KMS-11 (cell line): ENCODE measurements around the gene EEF1E1.

Experiments used
- H2AFZ ChIP-seq: fragments of 200-600 bp; sonication (generic); 2 replicates; pipeline ENCODE4 v1.6.1; 2016; ENCODE audit warnings: antibody characterized with exemption, mixed run types, low read depth
- H3K27ac ChIP-seq: fragments of 200-600 bp; sonication (generic); 2 replicates; pipeline ENCODE4 v1.6.1; 2016; ENCODE audit warnings: mild to moderate bottlenecking, mixed run types
- H3K27me3 ChIP-seq: fragments of 200-600 bp; sonication (generic); 2 replicates; pipeline ENCODE4 v1.6.1; 2017; ENCODE audit warnings: mild to moderate bottlenecking, low read depth, mixed run types, moderate library complexity; ENCODE audit not compliant: insufficient read depth
- H3K36me3 ChIP-seq: fragments of 200-600 bp; sonication (generic); 2 replicates; pipeline ENCODE4 v1.6.1; 2017; ENCODE audit warnings: mild to moderate bottlenecking, mixed run types; ENCODE audit not compliant: insufficient read depth
- H3K4me1 ChIP-seq: fragments of 200-600 bp; sonication (generic); 2 replicates; pipeline ENCODE4 v1.6.1; 2016; ENCODE audit warnings: mild to moderate bottlenecking, low read depth, mixed run types; ENCODE audit not compliant: poor library complexity, severe bottlenecking
- H3K4me2 ChIP-seq: fragments of 200-600 bp; sonication (generic); 2 replicates; pipeline ENCODE4 v1.7.0; 2016; ENCODE audit warnings: mild to moderate bottlenecking, mixed run types
- H3K4me3 ChIP-seq: fragments of 200-600 bp; sonication (generic); IDR thresholded peaks from 2 replicates; pipeline ENCODE4 v1.6.1; 2017; ENCODE audit warnings: low read depth, low read length, mixed read lengths; ENCODE audit not compliant: insufficient read depth
- H3K79me2 ChIP-seq: fragments of 200-600 bp; sonication (generic); 2 replicates; pipeline ENCODE4 v1.6.1; 2016; ENCODE audit warnings: low read depth, mixed run types; ENCODE audit not compliant: insufficient read depth
- H3K9ac ChIP-seq: fragments of 200-600 bp; sonication (generic); 2 replicates; pipeline ENCODE4 v1.6.1; 2016; ENCODE audit warnings: mild to moderate bottlenecking, mixed run types
- H4K20me1 ChIP-seq: fragments of 200-600 bp; sonication (generic); 2 replicates; pipeline ENCODE4 v1.6.1; 2016; ENCODE audit warnings: mild to moderate bottlenecking, mixed run types; ENCODE audit not compliant: insufficient read depth
- TF ChIP-seq, protein P1 (sequence below): fragments of 200-600 bp; sonication (generic); conservative IDR thresholded peaks from 2 replicates; pipeline ENCODE4 v1.6.1; 2017; ENCODE audit warnings: low read depth, mild to moderate bottlenecking, antibody characterized with exemption, low read length, moderate library complexity, mixed read lengths

Gene EEF1E1

DNA sequence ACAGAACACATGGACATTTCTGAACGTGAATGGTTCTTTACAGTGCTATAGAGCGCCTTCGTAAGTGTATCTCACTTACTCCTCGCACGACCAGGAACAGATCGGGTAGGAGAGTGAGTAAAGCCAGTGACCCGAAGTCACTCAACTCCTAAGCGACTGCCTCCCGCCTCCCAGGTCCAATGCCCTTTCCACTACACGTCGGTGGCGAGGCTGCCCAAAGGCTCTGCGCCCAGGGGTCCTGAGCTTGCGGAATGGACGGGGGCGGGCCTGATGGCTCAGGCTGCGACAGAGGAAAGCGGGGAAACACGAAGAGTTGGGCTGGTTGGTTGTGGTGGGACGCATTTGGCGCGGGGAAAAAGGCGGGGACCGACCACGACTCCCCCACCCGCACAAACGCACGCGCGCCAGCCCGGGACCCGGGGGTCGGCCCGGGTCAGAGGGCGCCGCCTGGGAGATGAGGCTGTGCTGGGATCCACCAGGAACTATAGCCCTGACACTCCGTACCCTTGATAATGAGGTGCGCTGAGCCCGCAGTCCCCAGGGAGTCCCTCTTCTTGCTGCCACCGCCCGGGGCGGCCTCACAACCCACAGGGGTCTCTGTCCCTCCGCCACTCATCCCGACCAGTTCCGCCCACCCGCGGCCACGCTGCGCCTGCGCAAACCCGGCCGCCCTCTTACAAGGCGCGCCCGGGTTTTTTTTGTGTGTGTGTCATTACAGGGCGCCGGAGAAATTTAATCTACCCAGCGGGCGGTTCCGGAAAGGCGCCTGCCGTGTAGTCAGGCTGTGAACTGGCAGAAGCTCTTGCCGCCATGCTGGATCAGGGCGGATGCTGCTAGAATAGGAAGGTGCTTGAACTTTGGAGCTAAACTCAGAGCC, 38.3 kb downstream of the EEF1E1 start, which contains the start of gene BLOC1S5:
TSS of gene BLOC1S5 (minus strand) at position 629 of the 877 bp plus-strand sequence. CDS start at position 616, 13 bp downstream.
- peaks cover 31% of the 10 kb centered on the region for H3K4me1 ChIP-seq
- TF ChIP-seq, protein P1, sequence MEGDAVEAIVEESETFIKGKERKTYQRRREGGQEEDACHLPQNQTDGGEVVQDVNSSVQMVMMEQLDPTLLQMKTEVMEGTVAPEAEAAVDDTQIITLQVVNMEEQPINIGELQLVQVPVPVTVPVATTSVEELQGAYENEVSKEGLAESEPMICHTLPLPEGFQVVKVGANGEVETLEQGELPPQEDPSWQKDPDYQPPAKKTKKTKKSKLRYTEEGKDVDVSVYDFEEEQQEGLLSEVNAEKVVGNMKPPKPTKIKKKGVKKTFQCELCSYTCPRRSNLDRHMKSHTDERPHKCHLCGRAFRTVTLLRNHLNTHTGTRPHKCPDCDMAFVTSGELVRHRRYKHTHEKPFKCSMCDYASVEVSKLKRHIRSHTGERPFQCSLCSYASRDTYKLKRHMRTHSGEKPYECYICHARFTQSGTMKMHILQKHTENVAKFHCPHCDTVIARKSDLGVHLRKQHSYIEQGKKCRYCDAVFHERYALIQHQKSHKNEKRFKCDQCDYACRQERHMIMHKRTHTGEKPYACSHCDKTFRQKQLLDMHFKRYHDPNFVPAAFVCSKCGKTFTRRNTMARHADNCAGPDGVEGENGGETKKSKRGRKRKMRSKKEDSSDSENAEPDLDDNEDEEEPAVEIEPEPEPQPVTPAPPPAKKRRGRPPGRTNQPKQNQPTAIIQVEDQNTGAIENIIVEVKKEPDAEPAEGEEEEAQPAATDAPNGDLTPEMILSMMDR: no peak
- peak within 1 kb of the TSS; percentile 68 for H3K27ac ChIP-seq
- H2AFZ ChIP-seq: peak within 1 kb of the TSS; percentile 89
- H3K9ac ChIP-seq: peak within 1 kb of the TSS; percentile 77
- H3K36me3 ChIP-seq: no peaks in the 10 kb centered on the region
- H3K79me2 ChIP-seq: no peaks in the 10 kb centered on the region
- peak within 1 kb of the TSS; percentile 52 for H3K4me2 ChIP-seq
- H4K20me1 ChIP-seq: no peaks in the 10 kb centered on the region
- peak within 1 kb of the TSS; percentile 42 for H3K4me3 ChIP-seq
- no peaks in the 10 kb centered on the region for H3K27me3 ChIP-seq

DNA sequence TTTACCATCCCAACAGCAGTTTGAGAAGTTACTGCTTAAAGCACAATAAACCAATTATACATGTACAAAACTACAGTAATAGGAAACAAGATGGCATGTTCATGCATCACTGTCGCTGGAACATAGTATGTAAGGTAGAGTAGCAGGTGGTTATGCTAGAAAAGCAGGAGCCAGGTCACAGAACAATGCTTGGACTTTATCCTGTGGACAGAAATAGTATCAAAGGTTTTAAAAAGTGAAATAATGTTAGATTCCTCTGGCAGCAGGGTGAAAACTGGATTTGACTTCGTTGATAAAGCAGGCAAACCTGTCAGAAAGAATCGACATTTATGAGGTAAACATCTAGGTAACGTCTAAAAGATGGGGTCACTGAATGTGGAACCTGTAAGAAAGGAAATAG, 40.6 kb downstream of the EEF1E1 start:
- no peaks in the 10 kb centered on the region for H4K20me1 ChIP-seq
- TF ChIP-seq, protein P1: no peak
- no peak overlapping the region for H2AFZ ChIP-seq
- no peak overlapping the region for H3K9ac ChIP-seq
- H3K4me1 ChIP-seq: peaks cover 37% of the 10 kb centered on the region
- no peak overlapping the region for H3K27ac ChIP-seq
- H3K79me2 ChIP-seq: no peaks in the 10 kb centered on the region
- no peak overlapping the region for H3K4me2 ChIP-seq
- H3K4me3 ChIP-seq: no peak overlapping the region
- H3K27me3 ChIP-seq: no peaks in the 10 kb centered on the region
- no peaks in the 10 kb centered on the region for H3K36me3 ChIP-seq

DNA sequence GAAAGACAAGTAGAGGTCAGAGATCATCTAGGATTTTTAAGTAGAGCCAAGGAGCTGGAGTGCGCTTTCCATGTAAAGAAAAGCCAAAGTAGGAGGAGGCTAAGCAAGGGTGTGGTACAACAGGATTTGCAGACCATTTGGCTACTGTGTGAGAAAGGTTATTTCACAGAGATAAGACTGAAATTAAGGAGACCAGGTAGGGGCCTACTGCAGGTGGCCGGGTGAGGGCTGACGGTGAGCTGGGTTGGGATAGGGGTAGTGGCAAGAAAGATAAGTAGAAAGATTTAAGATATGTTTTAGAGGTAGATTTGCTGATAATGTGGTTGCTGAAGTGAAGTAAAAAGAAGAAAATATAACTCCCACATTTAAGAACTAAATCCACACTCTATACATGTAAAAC, 42.0 kb downstream of the EEF1E1 start:
- no peak overlapping the region for H3K4me2 ChIP-seq
- H3K27me3 ChIP-seq: no peaks in the 10 kb centered on the region
- H4K20me1 ChIP-seq: no peaks in the 10 kb centered on the region
- TF ChIP-seq, protein P1: no peak
- H2AFZ ChIP-seq: no peak overlapping the region
- H3K9ac ChIP-seq: no peak overlapping the region
- no peaks in the 10 kb centered on the region for H3K79me2 ChIP-seq
- no peaks in the 10 kb centered on the region for H3K36me3 ChIP-seq
- H3K27ac ChIP-seq: no peak overlapping the region
- H3K4me1 ChIP-seq: peaks cover 31% of the 10 kb centered on the region
- H3K4me3 ChIP-seq: no peak overlapping the region

DNA sequence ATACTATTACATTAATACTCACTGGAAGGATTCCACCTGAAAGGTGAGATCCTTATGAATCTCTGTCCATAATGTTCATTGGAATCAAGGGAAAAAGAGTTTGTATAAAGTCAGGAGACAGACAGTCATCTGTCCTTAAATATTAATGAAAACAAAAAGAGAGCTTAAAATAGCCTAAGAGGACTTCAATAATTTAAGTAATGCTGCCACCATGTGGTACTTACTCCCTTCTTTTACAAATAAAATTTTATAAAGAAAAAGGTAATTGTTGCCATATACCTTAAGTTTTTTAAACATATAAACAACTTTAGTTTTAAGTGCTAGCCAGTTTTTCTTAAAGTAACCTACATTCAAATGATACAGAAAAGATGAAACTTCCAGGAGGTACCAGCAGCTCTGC, 43.2 kb downstream of the EEF1E1 start:
- no peak overlapping the region for H3K27ac ChIP-seq
- peaks cover 22% of the 10 kb centered on the region for H3K4me1 ChIP-seq
- no peaks in the 10 kb centered on the region for H3K27me3 ChIP-seq
- H3K4me2 ChIP-seq: no peak overlapping the region
- TF ChIP-seq, protein P1: peak; percentile 59; the same call in 1 of the 2 replicates
- no peaks in the 10 kb centered on the region for H3K79me2 ChIP-seq
- no peak overlapping the region for H3K4me3 ChIP-seq
- H4K20me1 ChIP-seq: no peaks in the 10 kb centered on the region
- no peak overlapping the region for H3K9ac ChIP-seq
- H3K36me3 ChIP-seq: no peaks in the 10 kb centered on the region
- no peak overlapping the region for H2AFZ ChIP-seq
